T-helper 2 cell treated with Interferon-gamma antibody and Interleukin-4, amounts not matched to agents 100 ng/mL and 5 ng/mL, for 36 hours (primary cell): Measurements from ENCODE around the gene ILDR1. TPM values are rescaled to one million over a fixed set of nuclear protein-coding genes. Genes with fewer than 3 reads are reported as not detected.
"Not testable (repeated sequence)": the region's sequence is repeated elsewhere in the genome, so short reads cannot be mapped to it uniquely, and the experiment has no call there.

Source experiments
- intact Hi-C: fragments of 100-400 bp; cut with micrococcal nuclease; formaldehyde crosslinking; loops from one replicate; pipeline ENCODE4 v1.15.1; 2023
- total RNA-seq: library from RNA; stranded (reverse); gene quantifications from 2 replicates; pipeline ENCODE4 v1.2.3, GENCODE V29; 2022

The ILDR1 gene
- total RNA-seq, 1 donor from 2014 or later: 0.43 TPM

- intact Hi-C loops: no loop called here
These were observed 65.7 kb downstream of the ILDR1 start for GRCh38 chr3:121956363-121956762.

- intact Hi-C loops: no loop called here
These were observed 70.6 kb downstream of the ILDR1 start for GRCh38 chr3:121951291-121951919.

GRCh38 chr3:121948641-121949040, 73.4 kb downstream of the ILDR1 start:
- intact Hi-C loops: no loop called here

GRCh38 chr3:121943431-121943830, 78.6 kb downstream of the ILDR1 start:
- intact Hi-C loops: no loop called here

GRCh38 chr3:121942116-121942786, 79.8 kb downstream of the ILDR1 start:
- intact Hi-C loops: no loop called here

- intact Hi-C loops: no loop called here
These were observed 80.5 kb downstream of the ILDR1 start for GRCh38 chr3:121941592-121941991.

GRCh38 chr3:121938141-121938855, 83.7 kb downstream of the ILDR1 start:
- intact Hi-C loops: not testable (repeated sequence)

Other genes starting within 250 kb of the ILDR1 start
- 35.3 and 37.1 TPM in 2 replicates for gene IQCB1, start 187.2 kb downstream of the ILDR1 start, total RNA-seq
- 35.2 and 39.3 TPM in 2 replicates for gene EAF2, start 187.0 kb downstream of the ILDR1 start, total RNA-seq
- 10.8 and 11.3 TPM in 2 replicates for gene SLC15A2, start 127.8 kb downstream of the ILDR1 start, total RNA-seq
- 9.3 and 12.4 TPM in 2 replicates for gene CD86, start 33.1 kb upstream of the ILDR1 start, total RNA-seq
- gene CASR, start 161.4 kb upstream of the ILDR1 start, total RNA-seq: 0.02 TPM in 1 of 2 replicates, not detected in the other